Measurements from ENCODE around the gene ASB3.

Gene ASB3

GRCh38 chr2:53737091-53737490 is 49.7 kb downstream of the ASB3 start:
- TF ChIP-seq EZH2phosphoT487 (IDR thresholded peaks at IDR 0.05; ENCODE audit: borderline replicate concordance, low read length) (no peak), CTCF (IDR thresholded peaks at IDR 0.05; ENCODE audit: low read depth, low read length, poor library complexity, severe bottlenecking) (no peak)
- Histone ChIP-seq H4K20me1 (ENCODE audit: control insufficient read depth, insufficient read depth, low read depth, low read length) (no peaks in the 10 kb centered on the region), H3K4me2 (ENCODE audit: low read length) (no peak overlapping the region), H3K36me3 (ENCODE audit: control insufficient read depth, low read length) (0 out of 2 replicates have a peak, but pooled peaks cover 3% of the 10 kb centered on the region), H3K9me2 (replicated peaks; ENCODE audit: control insufficient read depth, low read length) (no peaks in the 10 kb centered on the region), H3F3A (ENCODE audit: control insufficient read depth, insufficient read depth) (0 out of 2 replicates have a peak, but pooled peaks cover 3% of the 10 kb centered on the region), H3K79me2 (ENCODE audit: control insufficient read depth, low read length) (no peaks in the 10 kb centered on the region), H3K27ac (ENCODE audit: low read depth, low read length) (no peak overlapping the region), H3K9me3 (ENCODE audit: control insufficient read depth, insufficient read depth, low read length) (no peaks in the 10 kb centered on the region), H3K4me1 (ENCODE audit: control insufficient read depth, low read length) (no peaks in the 10 kb centered on the region), H3K4me3 (ENCODE audit: low read length) (no peak overlapping the region), H3K27me3 (ENCODE audit: control insufficient read depth, low read length) (no peaks in the 10 kb centered on the region)

GRCh38 chr2:53729143-53729762 is 57.5 kb downstream of the ASB3 start:
- H3K4me3 ChIP-seq (ENCODE audit: low read length) = no peak overlapping the region
- no peaks in the 10 kb centered on the region for H3K4me1 ChIP-seq (ENCODE audit: control insufficient read depth, low read length)
- peaks cover 11% of the 10 kb centered on the region; the same call in 1 of the 2 replicates for H3K36me3 ChIP-seq (ENCODE audit: control insufficient read depth, low read length)
- H3F3A ChIP-seq (ENCODE audit: control insufficient read depth, insufficient read depth) = no peaks in the 10 kb centered on the region
- H3K9me3 ChIP-seq (ENCODE audit: control insufficient read depth, insufficient read depth, low read length) = no peaks in the 10 kb centered on the region
- H3K79me2 ChIP-seq (ENCODE audit: control insufficient read depth, low read length) = no peaks in the 10 kb centered on the region
- no peak overlapping the region for H3K4me2 ChIP-seq (ENCODE audit: low read length)
- no peaks in the 10 kb centered on the region for H4K20me1 ChIP-seq (ENCODE audit: control insufficient read depth, insufficient read depth, low read depth, low read length)
- H3K9me2 ChIP-seq (replicated peaks; ENCODE audit: control insufficient read depth, low read length) = no peaks in the 10 kb centered on the region
- H3K27me3 ChIP-seq (ENCODE audit: control insufficient read depth, low read length) = no peaks in the 10 kb centered on the region
- no peak overlapping the region for H3K27ac ChIP-seq (ENCODE audit: low read depth, low read length)
- TF ChIP-seq EZH2phosphoT487 (IDR thresholded peaks at IDR 0.05; ENCODE audit: borderline replicate concordance, low read length) = no peak
- TF ChIP-seq CTCF (IDR thresholded peaks at IDR 0.05; ENCODE audit: low read depth, low read length, poor library complexity, severe bottlenecking) = no peak

GRCh38 chr2:53727921-53728320 is 58.8 kb downstream of the ASB3 start:
- TF ChIP-seq CTCF (IDR thresholded peaks at IDR 0.05; ENCODE audit: low read depth, low read length, poor library complexity, severe bottlenecking) = no peak
- no peak for TF ChIP-seq EZH2phosphoT487 (IDR thresholded peaks at IDR 0.05; ENCODE audit: borderline replicate concordance, low read length)
- H3K9me3 ChIP-seq (ENCODE audit: control insufficient read depth, insufficient read depth, low read length) = no peaks in the 10 kb centered on the region
- H3K4me3 ChIP-seq (ENCODE audit: low read length) = no peak overlapping the region
- no peaks in the 10 kb centered on the region for H4K20me1 ChIP-seq (ENCODE audit: control insufficient read depth, insufficient read depth, low read depth, low read length)
- no peaks in the 10 kb centered on the region for H3F3A ChIP-seq (ENCODE audit: control insufficient read depth, insufficient read depth)
- H3K4me1 ChIP-seq (ENCODE audit: control insufficient read depth, low read length) = no peaks in the 10 kb centered on the region
- peaks cover 10% of the 10 kb centered on the region; the same call in 1 of the 2 replicates for H3K36me3 ChIP-seq (ENCODE audit: control insufficient read depth, low read length)
- no peak overlapping the region for H3K4me2 ChIP-seq (ENCODE audit: low read length)
- H3K27me3 ChIP-seq (ENCODE audit: control insufficient read depth, low read length) = no peaks in the 10 kb centered on the region
- H3K27ac ChIP-seq (ENCODE audit: low read depth, low read length) = no peak overlapping the region
- no peaks in the 10 kb centered on the region for H3K9me2 ChIP-seq (replicated peaks; ENCODE audit: control insufficient read depth, low read length)
- no peaks in the 10 kb centered on the region for H3K79me2 ChIP-seq (ENCODE audit: control insufficient read depth, low read length)
